HG02588 (cell line): Measurements from ENCODE around the gene NUP188.
"Not testable (repeated sequence)": the region's sequence is repeated elsewhere in the genome, so short reads cannot be mapped to it uniquely, and the experiment has no call there.

Experiments used
- ATAC-seq: cut with Tn5 transposase; IDR thresholded peaks from one replicate; pipeline ENCODE4 v1.9.1; 2021; ENCODE audit warnings: mild to moderate bottlenecking, moderate library complexity; ENCODE audit not compliant: unreplicated experiment

NUP188 gene

DNA sequence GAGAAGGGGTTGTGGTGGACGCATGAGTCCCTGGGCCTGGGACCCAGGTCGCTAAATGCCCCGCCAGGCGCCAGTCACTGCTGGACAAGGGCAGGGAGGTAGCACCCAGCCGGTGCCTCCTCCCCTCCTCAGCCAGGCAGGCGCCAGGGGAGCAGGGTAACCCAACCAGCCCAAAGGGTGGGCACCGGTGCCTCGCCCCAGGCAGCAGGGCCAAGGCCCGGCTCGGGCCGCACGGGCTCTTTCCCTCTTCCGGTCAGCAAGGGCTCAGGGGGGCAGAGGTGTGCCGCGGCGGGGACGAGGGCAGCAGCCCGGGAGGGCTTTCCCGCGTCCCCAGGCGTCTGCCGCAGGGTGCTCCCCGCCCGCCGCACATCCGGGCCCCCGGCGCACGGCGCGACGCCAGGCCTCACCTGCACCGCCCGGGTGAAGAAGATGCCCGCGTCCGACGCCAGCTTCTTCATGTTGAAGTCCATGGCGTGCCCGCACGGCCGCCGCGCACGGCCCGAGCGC, 80.2 kb downstream of the NUP188 start:
- ATAC-seq, result no peak

DNA sequence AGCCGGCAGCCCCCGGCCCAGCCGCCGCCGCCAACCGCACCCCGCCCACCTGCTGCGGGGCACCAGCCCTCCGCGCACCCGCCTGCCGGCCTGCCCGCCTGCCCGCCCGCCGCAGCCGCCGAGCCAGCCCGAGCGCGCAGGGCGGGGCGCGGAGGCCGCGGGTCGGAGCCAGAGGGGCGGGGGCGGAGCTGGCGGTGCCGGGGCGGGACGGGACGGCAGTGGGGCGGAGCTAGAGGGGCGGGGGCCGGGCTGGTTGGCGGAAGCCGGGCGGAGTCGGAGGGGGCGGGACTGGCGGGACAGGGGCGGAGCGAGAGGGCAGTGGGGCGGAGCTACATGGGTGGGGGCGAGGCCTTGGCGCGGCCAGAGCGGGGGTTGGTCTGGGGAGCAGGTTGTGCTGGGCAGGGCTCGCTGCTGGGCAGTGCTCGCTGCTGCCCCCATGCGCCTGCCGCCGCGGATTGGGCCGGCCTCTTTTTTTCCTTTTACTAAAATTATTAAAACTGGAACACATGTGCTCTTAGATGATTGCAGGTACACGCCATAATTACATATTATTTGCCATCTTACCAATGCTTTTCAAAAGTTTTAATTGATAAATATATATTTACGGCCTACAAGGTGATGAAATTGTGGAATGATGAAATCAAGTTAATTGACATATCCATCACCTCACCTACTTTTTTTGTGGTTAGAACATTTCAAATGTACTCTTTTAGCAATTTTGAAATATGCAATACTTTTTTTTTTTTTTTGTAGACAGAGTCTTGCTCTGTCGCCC, 80.9 kb downstream of the NUP188 start, which contains the start of gene SH3GLB2:
TSS of gene SH3GLB2 (minus strand) at position 140 of the 775 bp plus-strand sequence. CDS start 177 bp downstream, outside the sequence.
- peak; percentile 76 for ATAC-seq

DNA sequence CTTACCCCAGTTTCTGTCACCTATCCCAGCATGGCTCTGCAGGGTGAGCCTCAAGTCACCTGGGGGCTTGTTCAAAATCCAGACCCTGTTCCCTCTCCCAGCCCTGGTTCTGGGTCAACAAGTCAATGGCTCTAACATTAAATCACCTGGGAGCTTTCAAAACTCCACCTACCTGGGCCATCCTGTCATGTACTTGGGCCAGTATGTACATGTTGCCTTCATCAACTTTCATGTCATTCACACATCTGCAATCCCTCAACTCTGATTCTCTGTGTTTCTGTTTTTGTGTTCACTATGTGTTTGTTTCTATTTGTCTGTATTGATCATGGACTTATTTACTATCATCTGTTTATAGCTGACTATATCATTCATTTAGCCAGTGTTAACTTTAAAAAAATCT, 82.7 kb downstream of the NUP188 start:
- no peak for ATAC-seq

DNA sequence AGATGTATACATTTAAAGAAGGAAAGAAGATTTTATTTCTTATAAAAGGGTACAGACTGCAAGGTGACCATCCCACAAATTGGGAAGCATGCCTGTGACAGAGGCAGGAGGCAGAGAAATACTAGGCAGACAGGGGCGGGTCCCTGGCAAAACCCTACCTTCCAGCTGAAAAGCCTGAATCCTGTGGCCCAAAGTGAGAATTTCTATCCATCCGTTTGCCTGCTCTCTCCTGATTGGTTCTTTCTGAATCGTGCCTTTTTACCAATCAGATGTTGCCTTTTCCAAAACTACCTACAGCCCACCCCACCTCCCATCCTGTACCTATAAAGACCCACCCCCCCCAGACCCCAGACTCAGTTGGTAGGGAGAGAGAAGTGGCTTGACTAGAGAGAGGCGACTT, 84.0 kb downstream of the NUP188 start:
- no peak for ATAC-seq

DNA sequence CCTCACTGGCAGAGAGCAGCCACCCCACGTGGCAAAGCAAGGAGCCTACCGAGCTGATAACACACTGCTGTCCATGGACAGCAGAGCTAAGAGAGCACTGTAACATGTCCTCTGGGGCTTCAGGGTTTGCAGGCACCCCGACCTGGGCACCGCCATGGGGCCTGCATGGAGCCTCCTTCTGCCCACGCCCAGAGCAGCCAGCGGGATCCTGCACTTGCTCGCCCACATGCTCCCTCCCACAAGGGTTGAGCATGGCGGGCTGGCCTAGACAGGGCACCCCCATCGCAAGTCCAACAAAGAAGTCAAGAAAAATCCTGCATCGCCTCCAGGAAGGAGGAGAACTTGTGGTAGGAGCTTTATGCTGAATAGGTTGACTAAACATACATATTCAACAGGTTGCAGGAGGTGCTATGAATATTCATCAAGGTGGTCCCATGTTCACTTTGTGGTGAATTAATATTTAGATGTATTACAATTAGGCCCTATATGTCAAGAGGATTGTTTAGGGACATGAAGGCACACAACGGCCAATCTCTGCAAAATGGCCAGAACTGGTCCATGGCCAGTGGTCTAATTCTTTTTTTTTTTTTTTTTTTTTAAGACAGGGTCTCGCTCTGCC, 85.2 kb downstream of the NUP188 start:
- ATAC-seq, result no peak

DNA sequence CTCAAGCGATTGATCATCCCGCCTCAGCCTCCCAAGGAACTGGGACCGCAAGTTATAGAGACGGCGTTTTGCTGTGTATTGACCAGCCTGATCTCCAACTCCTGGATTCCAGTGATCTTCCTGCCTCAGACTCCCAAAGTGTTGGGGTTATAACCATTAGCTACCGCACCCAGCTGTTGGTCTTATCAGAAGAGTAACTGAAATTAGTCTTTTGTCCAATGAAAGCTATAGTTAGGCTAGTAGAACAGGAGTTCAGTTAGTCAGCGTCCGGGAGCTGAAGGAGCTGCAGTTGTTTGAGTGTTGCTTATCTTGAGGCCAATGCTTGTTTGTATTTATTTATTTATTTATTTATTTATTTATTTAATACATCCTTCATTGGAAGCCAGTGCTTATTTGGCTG, 85.7 kb downstream of the NUP188 start:
- no peak for ATAC-seq

DNA sequence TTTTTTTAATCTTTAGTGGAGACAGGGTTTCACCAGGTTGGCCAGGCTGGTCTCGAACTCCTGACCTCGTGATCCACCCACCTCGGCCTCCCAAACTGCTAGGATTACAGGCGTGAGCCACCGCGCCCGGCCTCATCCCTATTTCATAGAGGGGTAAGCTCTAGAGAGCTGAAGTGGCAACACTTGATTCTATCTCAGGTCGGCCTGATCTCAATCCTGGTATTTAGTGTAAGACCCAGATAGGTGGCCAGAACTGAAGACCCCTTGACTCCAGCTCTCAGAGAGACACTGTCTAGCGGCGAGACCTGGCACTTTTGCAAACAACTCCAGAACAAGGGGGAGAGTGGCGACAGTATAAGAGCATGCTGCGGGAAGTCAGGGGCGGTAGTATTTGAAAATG, 88.3 kb downstream of the NUP188 start:
- not testable (repeated sequence) for ATAC-seq

DNA sequence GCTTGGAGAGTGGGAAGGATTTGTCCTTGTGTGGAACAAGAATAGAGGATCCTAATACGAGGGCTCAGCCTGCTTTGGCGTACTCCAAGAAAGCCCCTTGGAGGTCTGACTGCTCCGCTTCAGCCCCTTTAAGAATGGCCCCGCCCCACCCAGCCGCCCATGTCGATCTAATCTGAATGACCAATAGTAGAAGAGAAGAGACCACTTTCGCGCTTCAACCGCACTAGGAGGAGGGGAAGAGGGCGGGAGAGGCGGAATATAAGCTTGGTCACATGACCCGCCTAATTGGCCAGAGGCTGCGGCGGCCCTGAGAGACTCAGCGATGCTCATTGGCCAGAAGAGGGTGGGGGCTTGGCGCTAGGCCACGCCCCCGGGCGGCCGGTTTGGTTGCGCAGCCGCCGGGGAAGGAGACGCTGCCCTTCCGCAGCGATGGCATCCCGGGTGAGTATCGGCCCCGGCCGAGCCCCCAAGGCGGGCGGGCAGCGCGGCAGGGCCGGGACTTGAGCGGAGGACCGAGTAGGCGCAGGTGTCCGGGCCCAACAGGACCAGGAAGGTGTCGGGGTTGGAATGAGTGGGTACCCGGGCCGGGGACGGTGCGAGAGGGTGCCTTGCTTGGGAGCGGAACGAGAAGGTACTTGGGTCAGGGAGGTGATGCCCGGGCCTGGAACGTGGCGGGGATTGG, 88.9 kb downstream of the NUP188 start, which contains the start of gene MIGA2:
TSS of gene MIGA2 (plus strand) at position 386 of the 682 bp plus-strand sequence. CDS start 3,969 bp downstream, outside the sequence.
- peak; percentile 93 for ATAC-seq

DNA sequence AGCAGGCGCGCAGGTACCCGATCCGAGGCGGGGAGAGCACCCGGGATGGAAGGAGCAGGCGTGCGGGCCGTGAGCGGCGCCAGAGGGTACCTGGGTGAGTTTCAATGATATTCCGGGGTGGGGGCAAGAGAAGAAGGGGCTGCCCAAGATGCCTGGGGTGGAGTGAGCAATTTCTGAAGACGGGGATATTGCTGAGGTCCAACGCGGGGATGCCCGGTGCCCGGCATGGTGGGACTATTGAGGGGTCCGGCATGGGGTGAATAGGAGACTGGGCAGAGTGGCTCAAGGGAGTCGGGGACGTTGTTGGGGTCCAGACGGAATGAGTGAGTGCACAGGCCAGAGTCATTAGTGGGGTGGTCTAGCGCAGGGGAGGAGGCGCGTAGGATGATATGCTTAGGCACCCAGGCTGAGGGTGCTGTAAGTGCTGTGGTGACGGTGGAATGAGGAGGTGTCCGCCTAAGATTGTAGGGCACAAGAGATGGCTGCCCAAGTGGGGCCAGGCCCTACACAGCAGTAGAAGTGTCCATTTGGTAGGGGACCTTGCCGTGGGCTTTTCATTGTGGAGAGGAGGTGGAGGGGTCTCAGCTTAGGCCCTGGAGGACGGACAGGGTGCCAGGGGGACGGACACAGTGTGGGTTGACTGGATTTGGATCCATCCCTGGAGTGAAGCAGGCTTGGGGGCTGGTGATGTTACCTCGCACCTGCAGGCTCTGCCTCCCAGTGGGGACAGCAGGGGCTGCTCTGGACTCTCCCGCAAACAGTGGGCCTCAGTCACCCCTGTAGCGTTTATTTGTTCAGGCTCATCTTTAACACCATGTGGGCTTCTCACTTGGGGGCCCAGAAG, 89.6 kb downstream of the NUP188 start:
- ATAC-seq, result no peak

DNA sequence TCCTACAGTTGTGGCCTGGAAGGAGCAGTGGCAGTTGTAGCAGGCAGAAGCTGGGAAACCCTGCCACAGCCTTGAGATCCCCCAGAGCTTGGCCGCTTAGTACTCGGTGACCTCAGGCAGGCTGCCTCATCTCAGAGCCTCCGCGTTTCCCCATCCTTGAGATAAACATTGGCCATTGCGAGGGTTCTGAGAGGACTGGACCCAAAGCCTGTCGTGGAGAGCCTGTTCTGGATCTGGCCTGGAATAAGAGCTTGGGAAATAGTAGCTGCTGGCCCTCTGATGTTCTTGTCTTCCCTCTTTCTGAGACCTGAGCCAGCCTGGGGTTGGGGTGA, 90.2 kb downstream of the NUP188 start:
- ATAC-seq, result no peak

DNA sequence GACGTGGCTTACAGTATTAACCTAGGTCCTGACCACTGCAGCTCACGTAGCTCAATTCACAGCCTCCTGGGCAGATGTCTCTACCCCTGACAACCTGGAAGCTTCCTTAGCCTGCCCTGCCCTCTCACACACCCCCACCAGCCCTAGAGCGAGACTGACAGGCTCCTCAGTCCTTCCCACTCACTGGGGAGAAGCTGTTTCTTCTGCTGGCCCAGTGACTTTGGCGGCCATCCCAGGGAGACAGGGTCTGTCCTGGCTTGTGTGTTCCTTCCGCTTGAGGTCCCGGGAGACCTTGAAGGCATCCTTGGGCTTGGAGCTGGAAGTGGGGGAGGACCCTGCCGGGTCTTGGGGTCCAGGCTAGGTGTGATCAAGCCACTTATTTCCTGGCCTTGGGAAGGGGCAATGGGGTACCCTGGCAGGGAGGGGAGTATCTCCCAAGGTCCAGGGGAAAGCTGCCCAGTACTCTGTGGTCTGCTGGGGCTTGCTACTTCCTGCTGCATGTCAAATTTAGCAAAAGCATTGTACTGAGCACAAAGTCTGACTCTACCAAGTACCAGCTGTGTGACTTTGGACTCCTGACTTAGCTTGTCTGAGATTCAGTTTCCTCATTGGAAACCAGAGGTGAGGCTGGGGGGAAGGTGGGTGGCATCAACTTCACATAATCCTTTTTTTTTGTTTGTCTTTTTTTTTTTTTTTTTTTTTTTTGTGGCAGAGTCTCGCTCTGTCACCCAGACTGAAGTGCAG, 90.8 kb downstream of the NUP188 start:
- ATAC-seq, result no peak

DNA sequence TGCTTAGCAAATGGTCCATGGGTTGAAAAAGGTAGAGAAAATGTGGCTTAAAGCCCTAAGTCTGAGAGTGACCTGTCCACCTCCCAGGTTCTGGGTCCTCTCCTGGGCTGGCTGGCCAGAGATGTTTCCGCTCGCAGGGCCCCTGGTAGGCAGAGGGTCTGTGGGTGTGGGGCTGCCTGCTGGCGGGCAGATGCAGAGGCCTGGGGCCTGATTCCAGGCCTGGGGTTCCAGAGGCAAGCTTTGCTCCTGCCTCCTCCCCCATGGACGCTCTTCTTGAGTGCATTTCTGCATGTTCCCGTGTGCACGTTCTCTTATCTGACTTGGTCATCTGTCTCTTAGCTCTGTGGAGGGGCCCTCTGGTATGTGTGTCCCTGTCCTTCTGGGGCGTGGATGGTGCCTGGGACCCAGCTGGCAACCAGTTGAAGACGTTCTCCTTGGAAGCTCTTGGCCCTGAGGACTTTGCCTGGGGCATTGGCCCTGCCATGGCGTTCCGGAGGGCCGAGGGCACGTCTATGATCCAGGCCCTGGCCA, 92.7 kb downstream of the NUP188 start:
- no peak for ATAC-seq

DNA sequence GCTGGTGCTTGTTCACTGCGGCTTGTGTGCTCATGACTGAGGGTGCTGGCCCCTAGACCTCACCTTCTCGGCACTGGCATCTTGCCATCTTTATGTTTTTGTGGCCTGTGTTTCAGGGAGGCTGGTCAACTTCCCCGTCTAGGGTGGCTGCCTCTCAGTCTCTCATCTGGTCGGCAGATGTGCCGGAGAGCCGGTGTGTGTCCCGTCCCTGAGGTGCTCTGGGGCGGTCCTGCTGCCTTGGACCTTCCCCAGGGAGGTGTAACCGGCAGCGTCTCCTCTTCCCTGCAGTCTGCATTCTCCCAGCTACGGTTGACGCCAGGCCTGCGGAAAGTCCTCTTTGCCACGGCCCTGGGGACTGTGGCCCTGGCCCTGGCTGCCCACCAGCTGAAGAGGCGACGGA, 94.5 kb downstream of the NUP188 start:
- no peak for ATAC-seq

DNA sequence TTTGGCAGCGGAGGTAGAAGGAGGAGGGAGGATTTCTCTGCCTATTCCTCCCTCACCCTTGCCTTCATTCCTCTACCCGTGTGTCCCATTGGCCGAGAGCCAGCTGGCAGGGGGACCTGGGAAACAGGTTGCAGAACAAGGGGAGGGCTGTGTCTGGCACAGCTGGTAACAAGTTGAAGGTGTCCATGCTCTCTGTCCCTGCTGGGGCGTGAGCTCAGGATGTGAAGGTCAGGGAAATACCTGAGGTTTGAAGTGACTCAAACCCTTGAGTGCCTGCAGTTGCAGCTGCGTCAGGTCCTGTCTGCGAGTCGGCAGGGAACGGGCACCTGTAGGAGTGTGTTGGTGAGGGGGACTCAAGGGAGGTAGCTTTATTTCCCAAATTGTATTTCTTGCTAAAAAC, 105.1 kb downstream of the NUP188 start:
- no peak for ATAC-seq

DNA sequence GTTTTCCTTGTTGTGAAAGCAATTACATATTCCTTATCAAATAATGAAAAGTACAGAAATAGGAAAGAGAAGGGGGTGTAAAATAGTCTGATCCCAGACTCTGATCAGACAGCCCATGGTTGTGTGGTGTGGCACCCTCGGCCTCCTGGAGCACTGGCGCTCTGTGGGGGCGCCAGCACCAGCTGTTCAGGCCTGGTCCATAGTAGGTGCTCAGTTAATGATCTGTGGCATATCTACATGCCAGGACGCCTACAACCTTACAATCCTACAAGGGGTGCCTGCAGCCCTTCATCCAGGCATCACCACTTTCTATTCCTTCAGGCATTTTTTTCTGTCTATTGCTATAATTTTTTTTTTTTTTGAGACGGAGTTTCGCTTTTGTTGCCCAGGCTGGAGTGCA, 105.5 kb downstream of the NUP188 start:
- no peak for ATAC-seq

DNA sequence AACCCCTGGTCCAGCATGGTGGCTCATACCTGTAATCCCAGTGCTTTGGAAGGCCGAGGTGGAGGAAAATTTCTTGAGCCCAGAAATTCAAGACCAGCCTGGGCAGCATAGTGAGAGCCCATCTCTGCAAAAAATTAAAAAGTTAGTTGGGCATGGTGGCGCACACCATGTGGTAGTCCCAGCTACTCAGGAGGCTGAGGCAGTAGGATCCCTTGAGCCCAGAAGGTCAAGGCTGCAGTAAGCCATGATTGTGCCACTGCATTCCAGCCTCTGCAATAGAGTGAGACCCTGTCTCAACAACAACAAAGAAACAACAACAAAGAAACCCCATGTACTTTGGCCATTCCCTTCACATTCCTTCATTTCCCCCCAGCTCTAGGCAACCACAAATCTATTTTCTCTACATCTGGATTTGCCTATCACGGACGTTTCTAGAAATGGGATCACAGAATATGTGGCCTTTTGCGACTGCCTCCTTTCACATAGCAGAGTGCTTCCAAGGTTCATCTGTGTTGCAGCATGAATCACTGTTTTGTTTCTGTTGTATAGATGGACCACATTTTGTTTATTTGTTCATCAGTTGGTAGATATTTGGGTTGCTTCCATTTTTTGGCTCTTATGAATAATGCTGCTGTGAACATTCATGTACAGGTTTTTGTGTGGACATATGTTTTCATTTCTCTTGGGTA, 106.8 kb downstream of the NUP188 start:
- no peak for ATAC-seq
